GM12874 (cell line): ENCODE data around the gene JDP2.

Experiments used
- TF ChIP-seq, protein P1 (sequence below): IDR thresholded peaks from 2 replicates; pipeline ENCODE4 v1.5.1; 2011; ENCODE audit warnings: low read depth, mild to moderate bottlenecking, control low read depth, low read length, moderate library complexity; ENCODE audit not compliant: insufficient read depth

JDP2 gene

DNA sequence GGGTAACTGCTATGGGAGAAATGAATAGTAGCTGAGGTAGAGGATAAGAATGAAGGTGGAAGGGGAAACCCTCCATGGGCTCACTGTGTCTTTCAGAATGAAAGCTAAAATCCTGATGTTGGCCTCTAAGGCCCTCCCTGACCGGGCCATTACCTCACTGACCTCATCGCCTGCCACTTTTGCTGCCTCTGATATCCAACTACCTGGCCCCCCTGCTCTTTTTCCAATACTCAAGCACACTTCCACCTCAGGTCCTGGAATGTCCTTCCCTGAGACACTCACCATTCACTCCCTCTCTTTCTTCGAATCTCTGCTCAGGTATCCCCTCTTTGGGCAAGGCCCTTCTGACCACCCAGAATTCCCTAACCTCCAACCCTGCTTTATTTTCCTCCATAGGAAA lies 93.0 kb downstream of the JDP2 start:
- TF ChIP-seq, protein P1, sequence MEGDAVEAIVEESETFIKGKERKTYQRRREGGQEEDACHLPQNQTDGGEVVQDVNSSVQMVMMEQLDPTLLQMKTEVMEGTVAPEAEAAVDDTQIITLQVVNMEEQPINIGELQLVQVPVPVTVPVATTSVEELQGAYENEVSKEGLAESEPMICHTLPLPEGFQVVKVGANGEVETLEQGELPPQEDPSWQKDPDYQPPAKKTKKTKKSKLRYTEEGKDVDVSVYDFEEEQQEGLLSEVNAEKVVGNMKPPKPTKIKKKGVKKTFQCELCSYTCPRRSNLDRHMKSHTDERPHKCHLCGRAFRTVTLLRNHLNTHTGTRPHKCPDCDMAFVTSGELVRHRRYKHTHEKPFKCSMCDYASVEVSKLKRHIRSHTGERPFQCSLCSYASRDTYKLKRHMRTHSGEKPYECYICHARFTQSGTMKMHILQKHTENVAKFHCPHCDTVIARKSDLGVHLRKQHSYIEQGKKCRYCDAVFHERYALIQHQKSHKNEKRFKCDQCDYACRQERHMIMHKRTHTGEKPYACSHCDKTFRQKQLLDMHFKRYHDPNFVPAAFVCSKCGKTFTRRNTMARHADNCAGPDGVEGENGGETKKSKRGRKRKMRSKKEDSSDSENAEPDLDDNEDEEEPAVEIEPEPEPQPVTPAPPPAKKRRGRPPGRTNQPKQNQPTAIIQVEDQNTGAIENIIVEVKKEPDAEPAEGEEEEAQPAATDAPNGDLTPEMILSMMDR = no peak

DNA sequence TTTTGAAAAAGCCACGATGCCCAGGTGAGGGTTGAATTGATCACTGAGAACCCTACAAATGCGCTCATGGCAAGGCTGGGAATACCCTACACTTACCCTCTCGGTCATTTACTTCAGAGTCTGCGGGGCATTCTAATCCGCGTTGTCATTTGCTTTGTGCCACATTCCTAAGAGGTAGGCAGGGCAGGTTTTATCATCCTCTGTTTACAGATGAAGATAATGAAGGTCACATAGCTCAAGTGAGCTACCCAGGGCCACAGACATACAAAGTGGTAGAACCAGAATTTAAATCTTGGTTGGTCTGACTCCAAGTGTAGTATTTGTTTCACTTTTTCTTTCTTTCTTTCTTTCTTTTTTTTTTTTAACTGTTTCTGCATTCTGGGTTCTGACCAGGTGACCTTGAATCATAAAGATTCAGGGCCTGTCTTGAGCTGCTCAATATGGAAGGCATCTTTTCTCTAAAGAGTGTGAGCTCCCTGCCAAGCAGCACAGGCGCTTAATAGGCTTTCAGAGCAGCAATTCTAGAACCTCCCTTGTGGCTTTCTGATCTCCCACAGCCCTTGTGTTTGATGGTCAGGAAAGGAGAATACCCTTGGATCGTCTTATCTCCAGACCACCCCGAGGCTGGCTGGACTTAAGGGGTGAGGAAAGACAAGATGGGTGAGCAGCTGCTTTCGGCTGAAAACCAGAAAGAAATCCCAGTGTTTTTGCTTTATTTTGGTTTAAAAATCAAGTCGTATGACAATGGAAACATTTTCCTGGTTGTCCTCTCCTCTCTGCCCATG lies 93.8 kb downstream of the JDP2 start:
- TF ChIP-seq, protein P1 = no peak

DNA sequence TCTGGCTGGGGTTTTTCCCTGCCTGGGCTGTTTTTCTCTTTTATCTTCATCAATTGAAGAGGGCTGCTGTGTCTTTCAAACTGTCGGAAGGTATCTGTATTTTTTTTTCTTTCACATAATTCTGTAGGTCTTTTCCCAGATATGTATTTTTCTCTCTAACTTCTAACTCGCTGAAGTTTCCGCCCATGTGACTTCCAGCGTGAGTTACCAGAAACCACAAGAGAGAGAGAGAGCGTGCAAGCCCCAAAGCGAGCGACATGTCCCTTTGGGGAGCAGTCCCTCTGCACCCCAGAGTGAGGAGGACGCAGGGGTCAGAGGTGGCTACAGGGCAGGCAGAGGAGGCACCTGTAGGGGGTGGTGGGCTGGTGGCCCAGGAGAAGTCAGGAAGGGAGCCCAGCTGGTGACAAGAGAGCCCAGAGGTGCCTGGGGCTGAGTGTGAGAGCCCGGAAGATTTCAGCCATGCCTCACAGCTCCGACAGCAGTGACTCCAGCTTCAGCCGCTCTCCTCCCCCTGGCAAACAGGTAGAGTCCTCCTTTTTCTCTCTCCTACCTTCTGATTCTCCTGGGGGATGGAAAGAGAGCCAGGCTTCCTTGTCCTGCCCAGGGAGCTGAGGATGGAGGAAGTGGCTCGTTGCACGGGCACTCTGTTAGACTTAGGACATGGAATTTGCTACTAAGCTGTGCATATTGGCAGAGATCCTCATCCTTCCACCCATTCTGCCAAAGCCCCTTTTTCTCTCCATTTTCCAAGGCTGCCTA lies 94.6 kb downstream of the JDP2 start, which contains the start of gene BATF:
Gene BATF (plus strand): TSS at position 246 of the 759 bp plus-strand sequence. CDS start 214 bp downstream, at position 460.
- TF ChIP-seq, protein P1 = no peak

DNA sequence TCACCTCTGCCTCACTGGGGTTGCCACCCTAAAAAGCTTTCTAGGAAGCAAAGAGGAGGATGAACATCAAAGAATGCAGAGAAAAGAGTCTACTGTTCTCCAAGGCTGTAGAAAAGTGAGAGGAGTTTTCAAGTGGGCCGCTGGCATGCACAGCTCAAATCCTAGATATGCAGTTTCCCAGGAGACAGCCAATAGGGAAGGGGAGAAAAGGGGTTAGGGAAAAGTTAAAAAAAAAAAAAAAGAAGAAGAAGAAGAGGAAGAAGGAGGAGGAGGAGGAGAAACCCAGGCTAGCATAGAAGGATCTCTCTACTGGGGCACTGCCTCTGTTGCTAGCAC lies 95.1 kb downstream of the JDP2 start:
- TF ChIP-seq, protein P1 = no peak
